Esophagus squamous epithelium (tissue), 4 donors: ENCODE results near the gene NID2.

Experiments used
- POLR2A ChIP-seq, 4 donors: fragments of 450-650 bp; IDR thresholded peaks; one replicate each; pipeline ENCODE4 v1.6.1; 2017; ENCODE audit warnings: antibody characterized with exemption in 4 of 4, mild to moderate bottlenecking in 4 of 4, moderate library complexity in 3 of 4
- TF ChIP-seq, protein P1 (sequence below), 6 experiments: fragments of 450-650 bp in 4 of 6; fragments of 200-600 bp in 2 of 6; sonication (generic) in 2 of 6; IDR thresholded peaks; one replicate each; pipeline ENCODE4 v1.5.1; 2016 to 2019; ENCODE audit warnings: antibody characterized with exemption in 6 of 6, mild to moderate bottlenecking in 4 of 6, moderate library complexity in 4 of 6

DNA sequence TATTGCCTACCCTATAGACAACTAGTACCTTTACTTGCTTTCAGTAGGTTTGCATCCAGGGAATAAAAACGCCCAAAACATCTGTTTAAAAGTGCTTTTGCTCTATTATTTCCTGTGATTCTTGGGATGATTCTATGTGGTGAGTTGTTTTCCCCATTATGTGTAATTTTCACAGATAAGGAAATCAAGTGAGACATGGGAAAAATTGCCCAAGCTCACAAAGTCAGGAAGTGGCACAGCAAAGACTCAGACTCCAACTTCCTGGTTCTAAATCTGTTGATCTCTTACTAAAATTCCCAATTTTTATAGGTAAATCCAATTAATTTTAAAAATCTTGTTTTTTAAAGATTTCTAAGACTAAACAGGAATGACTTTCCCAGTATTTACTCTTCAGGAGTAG is 39.0 kb downstream of the NID2 start:
- TF ChIP-seq, protein P1, sequence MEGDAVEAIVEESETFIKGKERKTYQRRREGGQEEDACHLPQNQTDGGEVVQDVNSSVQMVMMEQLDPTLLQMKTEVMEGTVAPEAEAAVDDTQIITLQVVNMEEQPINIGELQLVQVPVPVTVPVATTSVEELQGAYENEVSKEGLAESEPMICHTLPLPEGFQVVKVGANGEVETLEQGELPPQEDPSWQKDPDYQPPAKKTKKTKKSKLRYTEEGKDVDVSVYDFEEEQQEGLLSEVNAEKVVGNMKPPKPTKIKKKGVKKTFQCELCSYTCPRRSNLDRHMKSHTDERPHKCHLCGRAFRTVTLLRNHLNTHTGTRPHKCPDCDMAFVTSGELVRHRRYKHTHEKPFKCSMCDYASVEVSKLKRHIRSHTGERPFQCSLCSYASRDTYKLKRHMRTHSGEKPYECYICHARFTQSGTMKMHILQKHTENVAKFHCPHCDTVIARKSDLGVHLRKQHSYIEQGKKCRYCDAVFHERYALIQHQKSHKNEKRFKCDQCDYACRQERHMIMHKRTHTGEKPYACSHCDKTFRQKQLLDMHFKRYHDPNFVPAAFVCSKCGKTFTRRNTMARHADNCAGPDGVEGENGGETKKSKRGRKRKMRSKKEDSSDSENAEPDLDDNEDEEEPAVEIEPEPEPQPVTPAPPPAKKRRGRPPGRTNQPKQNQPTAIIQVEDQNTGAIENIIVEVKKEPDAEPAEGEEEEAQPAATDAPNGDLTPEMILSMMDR (IDR thresholded peaks at IDR 0.05), result no peak
- TF ChIP-seq POLR2A (IDR thresholded peaks at IDR 0.05), result no peak
